Mesendoderm (in vitro differentiated cells): ENCODE results near the gene FAM50A. TPM values are rescaled to one million over a fixed set of nuclear protein-coding genes. Genes with fewer than 3 reads are reported as not detected.
"Not testable (repeated sequence)": the region's sequence is repeated elsewhere in the genome, so short reads cannot be mapped to it uniquely, and the experiment has no call there.

Experiments used
- DNase-seq: peaks from one replicate; pipeline ENCODE4 v3.0.0; 2013
- H2AK5ac ChIP-seq: 2 replicates; pipeline ENCODE4 v1.6.1; 2013; ENCODE audit warnings: low read length, inconsistent platforms
- H2BK120ac ChIP-seq: 2 replicates; pipeline ENCODE4 v1.6.1; 2013; ENCODE audit warnings: low read depth, mild to moderate bottlenecking, low read length, moderate library complexity, mixed read lengths
- H2BK15ac ChIP-seq: replicated peaks from 2 replicates; pipeline ENCODE4 v1.6.1; 2013; ENCODE audit warnings: low read depth, mild to moderate bottlenecking, moderate library complexity
- H2BK5ac ChIP-seq: 2 replicates; pipeline ENCODE4 v1.6.1; 2013; ENCODE audit warnings: low read length, inconsistent platforms
- H3K18ac ChIP-seq: 2 replicates; pipeline ENCODE4 v1.6.1; 2013; ENCODE audit warnings: mild to moderate bottlenecking, low read length, mixed read lengths
- H3K23ac ChIP-seq: one replicate; pipeline ENCODE4 v1.6.1; 2013; ENCODE audit warnings: low read length
- H3K27ac ChIP-seq: 2 replicates; pipeline ENCODE4 v1.5.1; 2013; ENCODE audit warnings: low read depth, mild to moderate bottlenecking, inconsistent platforms, low read length, moderate library complexity
- H3K27me3 ChIP-seq: 2 replicates; pipeline ENCODE4 v1.6.1; 2013; ENCODE audit warnings: low read length, control low read depth, mild to moderate bottlenecking, inconsistent platforms; ENCODE audit not compliant: insufficient read depth, poor library complexity
- H3K36me3 ChIP-seq: 2 replicates; pipeline ENCODE4 v1.6.1; 2013; ENCODE audit warnings: low read length, inconsistent platforms; ENCODE audit not compliant: control insufficient read depth, insufficient read depth
- H3K4ac ChIP-seq: one replicate; pipeline ENCODE4 v1.6.1; 2013; ENCODE audit warnings: low read depth, mild to moderate bottlenecking, low read length, moderate library complexity
- H3K4me1 ChIP-seq: 2 replicates; pipeline ENCODE4 v1.6.1; 2013; ENCODE audit warnings: low read depth, low read length, inconsistent platforms; ENCODE audit not compliant: control insufficient read depth
- H3K4me2 ChIP-seq: 2 replicates; pipeline ENCODE4 v1.6.1; 2013; ENCODE audit warnings: low read length
- H3K4me3 ChIP-seq: 2 replicates; pipeline ENCODE4 v1.5.1; 2013; ENCODE audit warnings: mild to moderate bottlenecking, low read length
- H3K56ac ChIP-seq: one replicate; pipeline ENCODE4 v1.6.1; 2013; ENCODE audit warnings: low read length
- H3K79me1 ChIP-seq: 2 replicates; pipeline ENCODE4 v1.6.1; 2013; ENCODE audit warnings: low read length, inconsistent platforms
- H3K79me2 ChIP-seq: 2 replicates; pipeline ENCODE4 v1.6.1; 2013; ENCODE audit warnings: mild to moderate bottlenecking, low read length; ENCODE audit not compliant: control insufficient read depth, insufficient read depth
- H3K9ac ChIP-seq: 2 replicates; pipeline ENCODE4 v1.6.1; 2013; ENCODE audit warnings: low read length, inconsistent platforms
- H4K5ac ChIP-seq: one replicate; pipeline ENCODE4 v1.6.1; 2013; ENCODE audit warnings: low read length
- H4K8ac ChIP-seq: one replicate; pipeline ENCODE4 v1.6.1; 2013; ENCODE audit warnings: low read depth, mild to moderate bottlenecking, control low read depth, low read length, moderate library complexity
- WGBS: extraction: QIAGEN DNeasy Blood & Tissue Kit; methylation state at CpG from one replicate; pipeline ENCODE4 v1.1.7; 2013; ENCODE audit warnings: low lambda C conversion rate, missing lambda C conversion rate; ENCODE audit not compliant: insufficient coverage; ENCODE audit errors: extremely low coverage; 5-methylcytosine and 5-hydroxymethylcytosine counted together
- small RNA-seq: library from polyadenylated mRNA; stranded (forward); fragments of <200 nt; extraction: miRNeasy Mini kit (QIAGEN cat#:217004); gene quantifications from one replicate; pipeline ENCODE3, GENCODE V24; 2013; ENCODE audit not compliant: insufficient read depth

The FAM50A gene

GRCh38 chrX:154495472-154495922 lies 51.6 kb downstream of the FAM50A start:
- H3K9ac ChIP-seq, result no peak overlapping the region
- H3K79me2 ChIP-seq, result no peaks in the 10 kb centered on the region
- no peaks in the 10 kb centered on the region for H3K27me3 ChIP-seq
- no peak overlapping the region for H2BK120ac ChIP-seq
- H2BK5ac ChIP-seq, result no peak overlapping the region
- no peak overlapping the region for H4K8ac ChIP-seq
- no peak overlapping the region for H3K27ac ChIP-seq
- no peak overlapping the region for H2BK15ac ChIP-seq
- H3K4me2 ChIP-seq, result no peak overlapping the region
- no peaks in the 10 kb centered on the region for H3K36me3 ChIP-seq
- DNase-seq, result no peak
- H3K4me1 ChIP-seq, result no peaks in the 10 kb centered on the region
- H3K18ac ChIP-seq, result no peak overlapping the region
- H4K5ac ChIP-seq, result no peak overlapping the region
- H3K56ac ChIP-seq, result no peak overlapping the region
- H2AK5ac ChIP-seq, result no peak overlapping the region
- no peak overlapping the region for H3K4ac ChIP-seq
- H3K4me3 ChIP-seq, result no peak overlapping the region
- no peak overlapping the region for H3K23ac ChIP-seq
- H3K79me1 ChIP-seq, result no peaks in the 10 kb centered on the region
- WGBS, result no CpG with 5 or more reads among the region's 6 CpGs

- H3K4ac ChIP-seq, H4K8ac ChIP-seq, H3K27ac ChIP-seq, H3K23ac ChIP-seq, H3K4me2 ChIP-seq, H3K9ac ChIP-seq, H3K27me3 ChIP-seq, DNase-seq, H3K79me1 ChIP-seq, H3K4me1 ChIP-seq, H2BK120ac ChIP-seq, H3K36me3 ChIP-seq, H3K4me3 ChIP-seq, H2BK15ac ChIP-seq, H2BK5ac ChIP-seq, H2AK5ac ChIP-seq, H3K56ac ChIP-seq, H4K5ac ChIP-seq, H3K79me2 ChIP-seq, H3K18ac ChIP-seq: not testable (repeated sequence)
- no CpG with 5 or more reads among the region's 4 CpGs for WGBS
Observed at GRCh38 chrX:154496591-154497137, 52.7 kb downstream of the FAM50A start.

Small RNA genes within 50 kb of the gene (small RNA-seq; reads per million reads assigned to genes)
- gene MIR6858 (0.54 reads per million), gene RN7SL697P (not detected), gene SNORA70 (not detected)
